K562 (cell line): ENCODE measurements around the gene TNPO3. TPM values are rescaled to one million over a fixed set of nuclear protein-coding genes. Genes with fewer than 3 reads are reported as not detected.
A peak's percentile ranks its signal among the peaks of the same experiment; 100 is the strongest.

ENCODE experiments used
- AFF4 ChIP-seq: sonication (generic); formaldehyde crosslinking; IDR thresholded peaks from 2 replicates; pipeline ENCODE4 v1.8.0; 2023; ENCODE audit warnings: mild to moderate bottlenecking, missing genetic modification reagents
- CLOCK ChIP-seq: fragments of 250-450 bp; sonication (Bioruptor Pico); IDR thresholded peaks from 2 replicates; pipeline ENCODE4 v1.4.0; 2020; ENCODE audit warnings: mild to moderate bottlenecking, moderate library complexity, borderline replicate concordance
- HDAC1 ChIP-seq, 2 experiments: fragments of 450-650 bp; IDR thresholded peaks; 2 replicates each; pipeline ENCODE4 v1.6.1; 2016 to 2017; ENCODE audit warnings: inconsistent platforms in 1 of 2, mild to moderate bottlenecking in 1 of 2, moderate library complexity in 1 of 2
- HMG20B ChIP-seq: fragments of 250-450 bp; sonication (Bioruptor Pico); IDR thresholded peaks from 2 replicates; pipeline ENCODE4 v1.5.0; 2021; ENCODE audit warnings: mild to moderate bottlenecking
- HNRNPH1 ChIP-seq: fragments of 200-400 bp; formaldehyde crosslinking; optimal IDR thresholded peaks from 2 replicates; pipeline ENCODE3; 2017; ENCODE audit warnings: low read depth, mild to moderate bottlenecking, low read length, moderate library complexity
- ILK ChIP-seq: fragments of 450-650 bp; IDR thresholded peaks from 2 replicates; pipeline ENCODE4 v1.6.1; 2016; ENCODE audit warnings: missing genetic modification characterization, low read depth, mild to moderate bottlenecking, missing compliant biosample characterization, moderate library complexity, borderline replicate concordance
- MAFF ChIP-seq: IDR thresholded peaks from 2 replicates; pipeline ENCODE4 v1.6.1; 2012; ENCODE audit warnings: low read length, improper control_type of control experiment
- NFRKB ChIP-seq: fragments of 450-650 bp; IDR thresholded peaks from 2 replicates; pipeline ENCODE4 v1.6.1; 2016; ENCODE audit warnings: low read depth
- PURB ChIP-seq: sonication (generic); formaldehyde crosslinking; IDR thresholded peaks from 2 replicates; pipeline ENCODE4 v1.9.0; 2021; ENCODE audit warnings: low read depth, mild to moderate bottlenecking, missing genetic modification reagents
- RBM22 ChIP-seq: fragments of 200-400 bp; formaldehyde crosslinking; IDR thresholded peaks from 2 replicates; pipeline ENCODE4 v1.6.1; 2018; ENCODE audit warnings: low read length, low read depth; ENCODE audit not compliant: poor library complexity, severe bottlenecking
- SPI1 ChIP-seq: IDR thresholded peaks from 2 replicates; pipeline ENCODE4 v1.6.1; 2011; ENCODE audit warnings: low read depth, low read length, control low read depth, borderline replicate concordance
- U2AF1 ChIP-seq: fragments of 200-400 bp; formaldehyde crosslinking; optimal IDR thresholded peaks from 2 replicates; pipeline ENCODE3; 2017; ENCODE audit warnings: mild to moderate bottlenecking, low read depth, low read length, moderate library complexity
- ZBTB1 ChIP-seq: sonication (generic); formaldehyde crosslinking; IDR thresholded peaks from 2 replicates; pipeline ENCODE4 v1.8.1; 2023; ENCODE audit warnings: missing genetic modification reagents, low read depth, mild to moderate bottlenecking, borderline replicate concordance
- ZBTB49 ChIP-seq: sonication (generic); formaldehyde crosslinking; IDR thresholded peaks from 2 replicates; pipeline ENCODE4 v1.8.0; 2022; ENCODE audit warnings: missing genetic modification reagents, mild to moderate bottlenecking, borderline replicate concordance
- ZNF224 ChIP-seq: sonication (generic); formaldehyde crosslinking; IDR thresholded peaks from 2 replicates; pipeline ENCODE4 v1.8.0; 2022; ENCODE audit warnings: mild to moderate bottlenecking, missing genetic modification reagents
- ZNF354B ChIP-seq: fragments of 250-450 bp; sonication (Bioruptor Pico); IDR thresholded peaks from 2 replicates; pipeline ENCODE4 v1.4.0; 2020
- polyA plus RNA-seq, 8 experiments: library from polyadenylated mRNA; depleted of rRNA in 4 of 8; stranded (reverse) in 5 of 8; unstranded in 3 of 8; fragments of >200 nt; fragmentation: Nextera tagmentation in 2 of 8; fragmentation: Illumina TruSeq in 1 of 8; extraction: Ambion mirVana in 2 of 8; extraction: Trizol in 1 of 8; gene quantifications; 2 replicates each; pipeline versions ENCODE4 v1.2.1 to v1.2.3, GENCODE V29; 2011 to 2014; ENCODE audit warnings: inconsistent platforms in 1 of 8, missing spikeins in 1 of 8
- total RNA-seq, 7 experiments: library from RNA; depleted of rRNA in 6 of 7; stranded (reverse); fragments of >200 nt in 6 of 7; fragmentation: Illumina TruSeq in 2 of 7; extraction: Trizol in 2 of 7; gene quantifications; 2 replicates each; pipeline versions ENCODE4 v1.2.1 to v1.2.3, GENCODE V29; 2011 to 2021; ENCODE audit warnings: low replicate concordance in 1 of 7

Gene TNPO3
- total and polyA plus RNA-seq, 9 of the 15 experiments (the other 6 are each of a cell fraction or from before 2014, with no cell fraction given), result 35.8 to 125 (median 110) TPM

- 0 out of 2 replicates have a peak, but pooled peaks have one; percentile 31 for TF ChIP-seq CLOCK
- 0 out of 2 replicates have a peak, but pooled peaks have one; percentile 13 for TF ChIP-seq MAFF
- TF ChIP-seq HNRNPH1, result no peak
- TF ChIP-seq PURB (CRISPR knock-in tag), result no peak
- TF ChIP-seq ZBTB49 (CRISPR knock-in tag), result no peak
- no peak for TF ChIP-seq U2AF1
- peak; percentile 100 for TF ChIP-seq NFRKB
- TF ChIP-seq ZNF354B (CRISPR knock-in tag), result peak; percentile 77
- TF ChIP-seq AFF4, result peak; percentile 67; the same call in 1 of the 2 replicates
- peak; percentile 12; the same call in 1 of the 2 replicates for TF ChIP-seq ZBTB1 (CRISPR knock-in tag)
- TF ChIP-seq SPI1, result peak; percentile 43; the same call in 1 of the 2 replicates
- TF ChIP-seq HDAC1 (IDR thresholded peaks at IDR 0.05), result peak in 1 of 2 experiments; percentile 90; a peak in 2 of 4 replicates
- peak; percentile 95 for TF ChIP-seq RBM22
- TF ChIP-seq ZNF224 (CRISPR knock-in tag), result no peak
- TF ChIP-seq ILK (tag), result 0 out of 2 replicates have a peak, but pooled peaks have one; percentile 35
- TF ChIP-seq HMG20B (CRISPR knock-in tag), result peak; percentile 88; the same call in 1 of the 2 replicates
Observed at GRCh38 chr7:129054438-129055293, at the start of gene TNPO3 (continued).
